Effector CD8-positive, alpha-beta T cell (primary cell): ENCODE measurements around the gene IFIT2.
"Not testable (repeated sequence)": the region's sequence is repeated elsewhere in the genome, so short reads cannot be mapped to it uniquely, and the experiment has no call there.

Source experiments
- DNase-seq: peaks from one replicate; lab custom pipeline; 2025; lab: John Stamatoyannopoulos, UW
- total RNA-seq, 4 experiments: gene quantifications; one replicate each; lab custom pipeline; 2026; lab: John Stamatoyannopoulos, UW

The IFIT2 gene
- 22.5 to 97.7 (median 74.6) reads per million in 4 experiments for total RNA-seq

GRCh38 chr10:89301721-89302445, at the start of gene IFIT2:
IFIT2 (plus strand) TSS chr10:89302046; CDS start chr10:89302124, 78 bp downstream.
- DNase-seq, result no peak

- no peak for DNase-seq
Observed at GRCh38 chr10:89252225-89252585, 49.6 kb upstream of the IFIT2 start.

GRCh38 chr10:89255091-89255579, 46.7 kb upstream of the IFIT2 start:
- DNase-seq, result not testable (repeated sequence)

GRCh38 chr10:89255793-89256192, 46.1 kb upstream of the IFIT2 start:
- DNase-seq, result no peak

- DNase-seq, result no peak
Observed at GRCh38 chr10:89256340-89256739, 45.5 kb upstream of the IFIT2 start.

GRCh38 chr10:89256962-89257361, 44.9 kb upstream of the IFIT2 start:
- no peak for DNase-seq

- DNase-seq, result no peak
Observed at GRCh38 chr10:89257581-89257980, 44.3 kb upstream of the IFIT2 start.

- no peak for DNase-seq
Observed at GRCh38 chr10:89258881-89259280, 43.0 kb upstream of the IFIT2 start.

GRCh38 chr10:89262086-89263051, 39.5 kb upstream of the IFIT2 start:
- DNase-seq, result no peak

GRCh38 chr10:89263091-89263490, 38.8 kb upstream of the IFIT2 start:
- no peak for DNase-seq

- no peak for DNase-seq
Observed at GRCh38 chr10:89263531-89263930, 38.3 kb upstream of the IFIT2 start.

GRCh38 chr10:89266721-89267453, 35.0 kb upstream of the IFIT2 start:
- DNase-seq, result no peak

- DNase-seq, result no peak
Observed at GRCh38 chr10:89269433-89270152, 32.3 kb upstream of the IFIT2 start.

GRCh38 chr10:89270153-89270483, 31.7 kb upstream of the IFIT2 start:
- DNase-seq, result no peak

- no peak for DNase-seq
Observed at GRCh38 chr10:89271532-89271931, 30.3 kb upstream of the IFIT2 start.

GRCh38 chr10:89273680-89274079, 28.2 kb upstream of the IFIT2 start:
- DNase-seq, result no peak

- DNase-seq, result no peak
Observed at GRCh38 chr10:89274928-89275327, 26.9 kb upstream of the IFIT2 start.

- DNase-seq, result no peak
Observed at GRCh38 chr10:89275383-89275782, 26.5 kb upstream of the IFIT2 start.

GRCh38 chr10:89278034-89278535, 23.8 kb upstream of the IFIT2 start:
- DNase-seq, result no peak

GRCh38 chr10:89278900-89279392, 22.9 kb upstream of the IFIT2 start:
- no peak for DNase-seq

GRCh38 chr10:89279421-89279869, 22.4 kb upstream of the IFIT2 start:
- DNase-seq, result no peak
